HG03378 (cell line): ENCODE measurements around the gene GIPC3.

Experiments
- ATAC-seq: cut with Tn5 transposase; IDR thresholded peaks from one replicate; pipeline ENCODE4 v1.9.1; 2021; ENCODE audit warnings: mild to moderate bottlenecking, moderate library complexity; ENCODE audit not compliant: unreplicated experiment

GIPC3 gene, protein sequence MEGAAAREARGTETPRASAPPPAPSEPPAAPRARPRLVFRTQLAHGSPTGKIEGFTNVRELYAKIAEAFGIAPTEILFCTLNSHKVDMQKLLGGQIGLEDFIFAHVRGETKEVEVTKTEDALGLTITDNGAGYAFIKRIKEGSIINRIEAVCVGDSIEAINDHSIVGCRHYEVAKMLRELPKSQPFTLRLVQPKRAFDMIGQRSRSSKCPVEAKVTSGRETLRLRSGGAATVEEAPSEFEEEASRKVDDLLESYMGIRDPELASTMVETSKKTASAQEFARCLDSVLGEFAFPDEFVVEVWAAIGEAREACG

GRCh38 chr19:3585301-3586126, at the start of gene GIPC3:
TSS of gene GIPC3 (plus strand) at chr19:3585478. CDS start at chr19:3585598, 120 bp downstream.
- ATAC-seq: no peak

DNA sequence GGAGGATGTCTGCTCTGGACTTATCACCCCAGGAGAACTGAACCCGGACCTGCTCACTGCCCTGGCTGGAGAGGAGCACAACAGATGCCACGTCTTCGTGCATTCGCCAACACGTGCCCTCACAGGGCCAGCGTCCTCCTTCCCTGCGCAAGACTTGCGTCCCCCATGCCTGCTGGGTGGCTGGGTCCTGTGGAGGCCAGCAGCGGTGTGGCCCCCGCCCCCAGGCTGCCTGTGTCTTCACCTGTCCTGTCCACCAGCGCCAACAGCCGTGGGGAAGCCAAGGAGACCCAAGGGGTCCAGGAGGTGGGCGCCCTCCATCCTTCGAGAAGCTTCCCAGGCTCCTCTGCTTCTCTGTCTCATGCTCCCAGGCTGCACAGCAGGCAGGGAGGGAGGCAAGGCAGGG, 49.7 kb upstream of the GIPC3 start:
- no peak for ATAC-seq

- ATAC-seq: no peak
These were observed 49.3 kb upstream of the GIPC3 start for GRCh38 chr19:3535981-3536380.

- ATAC-seq: no peak
These were observed 48.7 kb upstream of the GIPC3 start for GRCh38 chr19:3536429-3537100.

DNA sequence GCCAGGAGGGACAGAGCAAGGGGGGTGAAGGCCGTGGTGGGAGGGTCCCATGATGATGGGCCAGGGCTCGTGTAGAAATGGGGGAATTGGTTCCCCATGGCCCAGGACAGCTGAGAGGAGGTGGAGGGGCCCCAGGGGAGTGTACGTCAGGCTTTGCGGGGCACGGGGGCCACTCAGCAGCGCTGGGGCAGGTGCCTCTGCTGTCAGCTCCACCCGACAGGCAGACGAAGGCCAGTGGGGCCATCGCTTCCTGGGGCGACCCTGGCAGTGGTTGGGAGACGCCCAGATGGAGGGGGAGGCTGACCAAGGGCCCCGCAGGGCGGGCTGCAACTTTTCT, 48.2 kb upstream of the GIPC3 start:
- no peak for ATAC-seq

DNA sequence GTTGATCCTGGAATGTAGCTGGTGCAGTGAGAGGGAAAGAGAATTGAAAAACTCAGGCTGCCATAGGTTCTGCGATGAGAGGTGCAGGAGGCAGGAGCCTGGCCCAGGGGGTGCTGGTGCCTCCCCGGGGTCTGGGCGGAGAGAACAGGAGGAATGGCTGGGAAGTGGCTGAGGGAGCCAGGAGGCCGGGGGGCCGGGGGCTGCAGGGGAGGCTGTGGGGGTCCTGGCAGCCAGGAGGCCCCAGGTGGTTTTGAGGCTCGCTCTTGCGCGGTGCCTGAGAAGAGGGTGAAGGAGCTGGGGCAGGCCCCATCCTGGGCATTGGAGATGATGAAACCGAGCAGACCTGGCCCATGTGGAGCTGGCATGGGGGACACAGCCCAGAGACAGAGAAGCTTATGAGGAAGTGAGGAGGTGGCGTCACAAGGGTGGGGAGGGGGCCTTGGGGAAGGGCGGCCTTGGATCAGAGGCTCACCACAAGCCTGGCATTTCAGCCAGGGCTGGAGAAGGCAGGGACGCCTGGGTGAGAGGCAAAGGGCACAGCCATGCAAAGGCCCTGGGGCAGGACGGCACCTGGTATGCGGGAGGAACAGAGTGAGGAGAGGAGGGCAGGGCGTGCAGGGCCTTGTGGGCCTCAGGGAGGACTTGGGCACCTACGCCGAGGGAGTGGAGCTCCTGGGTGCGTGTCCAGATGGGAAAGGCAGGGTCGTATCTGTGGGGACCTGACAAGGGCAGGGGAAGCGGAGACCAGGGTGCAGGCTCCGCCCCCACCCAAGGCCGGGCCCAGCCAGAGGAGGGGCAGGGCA, 47.6 kb upstream of the GIPC3 start:
- ATAC-seq: no peak

- no peak for ATAC-seq
These were observed 46.9 kb upstream of the GIPC3 start for GRCh38 chr19:3538258-3538929.

DNA sequence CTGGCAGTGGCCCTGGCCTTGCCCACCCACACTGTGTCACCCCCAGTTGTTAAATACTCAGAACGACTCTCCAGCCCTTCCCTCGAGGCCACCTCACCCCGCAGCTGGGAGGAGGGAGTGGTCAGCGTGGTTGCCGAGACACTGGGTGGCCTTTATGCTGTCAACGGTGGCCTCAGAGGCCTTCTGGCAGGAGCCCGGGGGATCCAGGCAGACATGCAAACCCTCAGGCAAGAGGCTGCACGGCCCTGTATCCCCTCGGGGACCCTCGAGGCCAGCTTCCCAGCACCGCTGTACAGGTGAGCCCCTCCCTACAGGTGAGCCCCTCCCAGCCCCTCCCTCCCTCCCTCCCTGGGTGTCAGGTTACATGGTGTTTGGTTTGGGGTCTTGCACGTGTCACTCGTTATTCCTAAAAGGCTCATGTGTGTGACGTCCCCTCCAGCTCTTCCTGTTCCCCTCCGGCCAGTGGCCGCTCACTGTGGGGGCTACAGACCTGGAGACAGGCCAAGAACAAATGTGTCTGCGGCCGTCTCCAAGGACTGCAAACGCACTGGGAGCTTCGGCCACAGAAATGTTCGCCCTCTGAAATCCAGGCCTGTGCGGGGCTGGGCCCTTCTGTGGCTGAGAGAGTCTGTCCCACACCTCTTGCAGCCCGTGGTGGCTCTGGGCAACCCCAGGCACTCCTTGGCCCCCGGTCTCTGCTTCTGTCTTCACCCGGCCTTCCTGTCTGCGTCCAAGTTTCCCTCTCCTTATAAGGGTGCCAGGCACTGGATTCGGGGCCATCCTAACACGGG, 46.1 kb upstream of the GIPC3 start, which contains the start of gene TEKTIP1:
TSS of gene TEKTIP1 (plus strand) at position 210 of the 791 bp plus-strand sequence. CDS start at position 214, 4 bp downstream.
- no peak for ATAC-seq

DNA sequence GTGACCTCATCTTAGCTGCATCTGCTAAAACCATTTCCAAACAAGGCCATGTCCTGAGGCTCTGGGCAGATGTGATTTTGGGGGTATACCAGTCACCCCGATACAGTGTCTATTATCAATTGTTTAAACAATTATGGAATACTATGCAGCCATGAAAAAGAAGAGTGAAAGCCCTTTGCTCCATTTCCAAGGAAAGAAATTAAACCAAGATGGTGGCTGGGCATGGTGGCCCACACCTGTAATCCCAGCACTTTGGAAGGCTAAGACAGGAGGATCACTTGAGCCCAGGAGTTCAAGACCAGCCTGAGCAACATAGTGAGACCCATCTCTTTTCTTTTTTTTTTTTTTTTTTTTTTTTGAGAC, 45.5 kb upstream of the GIPC3 start:
- no peak for ATAC-seq

GRCh38 chr19:3543150-3544057, 41.9 kb upstream of the GIPC3 start:
- ATAC-seq: no peak

GRCh38 chr19:3544058-3544376, 41.3 kb upstream of the GIPC3 start:
- ATAC-seq: no peak

DNA sequence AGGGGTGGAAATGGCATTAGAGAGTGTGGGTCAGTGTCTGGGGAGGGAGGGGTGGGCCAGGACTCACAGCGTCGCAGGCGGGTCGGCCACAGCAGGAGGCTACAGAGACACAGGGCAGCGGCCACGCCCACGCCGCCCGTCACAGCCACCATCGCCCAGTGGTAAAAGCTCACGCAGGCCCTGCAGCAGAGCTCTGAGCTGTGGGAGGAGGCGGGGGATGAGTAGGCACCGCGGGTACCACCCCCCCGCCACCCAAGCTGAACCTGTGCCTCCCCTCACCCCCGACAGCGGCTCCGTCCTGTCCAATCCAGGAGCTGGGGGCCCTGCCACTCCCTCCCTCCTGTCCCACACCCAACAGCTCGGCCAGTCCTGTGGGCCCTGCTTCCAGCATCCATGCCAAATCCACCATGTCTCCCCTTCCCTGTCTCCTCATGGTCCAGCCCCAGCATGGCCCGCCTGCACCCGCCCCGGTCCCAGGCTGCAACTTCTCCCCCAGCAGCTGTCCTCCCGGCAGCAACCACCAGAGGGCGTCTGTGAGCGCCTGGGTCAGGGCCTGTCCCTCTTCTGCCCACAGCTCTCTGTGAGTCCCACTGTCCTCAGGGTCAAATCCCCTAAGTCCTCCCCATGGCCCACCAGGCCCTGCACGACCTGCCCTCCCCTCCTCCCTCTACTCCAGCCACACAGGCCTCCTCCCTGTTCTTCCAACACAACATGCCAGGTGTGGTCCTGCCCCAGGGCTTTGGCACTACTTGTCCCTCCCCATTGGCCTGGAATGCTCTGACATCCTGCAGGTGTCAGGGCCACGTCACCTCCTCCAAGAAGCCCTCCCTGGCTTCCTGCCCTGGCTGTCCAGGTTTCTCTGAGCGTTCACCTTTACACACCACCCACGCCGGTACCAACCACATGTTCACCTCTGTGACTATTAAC, 40.3 kb upstream of the GIPC3 start:
- ATAC-seq: no peak

- no peak for ATAC-seq
These were observed 39.6 kb upstream of the GIPC3 start for GRCh38 chr19:3545669-3546034.

- no peak for ATAC-seq
These were observed 39.2 kb upstream of the GIPC3 start for GRCh38 chr19:3546119-3546518.

DNA sequence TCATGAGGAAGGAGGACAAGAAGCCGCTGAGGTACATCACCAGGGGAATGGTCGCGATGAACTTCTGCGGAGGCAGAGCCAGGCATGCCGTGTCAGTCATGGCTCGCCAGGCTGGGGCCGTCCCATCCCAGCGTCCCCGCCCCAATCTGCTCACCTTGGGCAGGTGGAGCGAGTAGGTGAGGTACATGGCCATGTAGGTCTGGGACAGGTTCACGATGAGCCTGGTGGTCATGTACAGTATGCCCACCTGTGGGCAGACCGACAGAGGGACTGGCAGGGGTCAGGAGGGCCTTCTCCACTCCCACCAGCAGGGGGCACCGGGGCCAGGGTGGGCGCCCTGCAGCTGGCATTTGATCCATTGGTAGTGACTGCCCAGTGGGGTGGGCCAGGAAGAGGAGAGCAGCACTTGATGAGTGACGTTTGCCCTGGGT, 38.0 kb upstream of the GIPC3 start:
- ATAC-seq: no peak

DNA sequence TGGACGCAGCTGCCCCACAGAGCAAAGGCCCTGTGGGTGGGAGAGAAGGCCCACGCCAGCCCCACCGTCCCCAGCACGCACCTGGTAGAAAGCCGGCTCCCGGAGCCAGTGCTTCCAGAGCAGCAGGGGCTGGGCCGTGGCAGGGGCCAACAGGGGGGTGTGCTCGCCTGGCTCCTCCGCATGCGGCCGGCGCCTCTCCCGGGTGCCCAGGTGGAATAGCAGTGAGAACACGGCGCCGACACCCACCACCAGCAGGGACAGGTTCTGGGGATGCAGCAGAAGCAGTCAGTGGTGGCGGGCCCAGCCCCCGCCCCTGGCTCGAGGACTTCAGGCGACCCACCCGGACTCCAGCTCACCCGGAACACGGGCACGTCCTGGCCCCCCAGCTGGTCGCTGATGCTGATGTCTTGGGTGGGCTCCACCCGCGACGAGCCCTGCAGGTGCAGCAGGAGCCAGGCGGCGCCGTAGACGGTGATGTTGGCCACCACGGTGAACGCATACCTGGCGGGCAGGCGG, 37.5 kb upstream of the GIPC3 start:
- ATAC-seq: no peak

DNA sequence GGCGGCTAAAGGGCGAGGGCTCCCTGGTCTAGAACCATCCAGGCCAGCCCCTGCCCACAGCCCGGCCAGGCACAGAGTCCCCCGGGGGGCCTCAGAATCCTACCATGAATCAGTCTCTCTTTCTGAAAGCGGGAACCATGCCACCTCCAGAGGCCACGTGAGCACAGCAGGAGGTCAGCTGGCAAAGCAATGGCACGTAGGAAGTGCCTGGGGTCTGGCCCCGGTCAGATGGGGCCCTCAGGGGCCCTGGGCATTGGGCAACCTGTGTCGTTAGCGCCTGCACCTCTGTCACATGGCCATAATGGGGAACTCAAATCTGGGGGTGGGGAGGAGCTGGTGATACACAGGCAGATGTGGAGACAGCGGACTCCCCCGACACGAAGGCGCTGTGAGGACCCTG, 36.7 kb upstream of the GIPC3 start:
- no peak for ATAC-seq
